Stimulated activated CD8-positive, alpha-beta memory T cell treated with anti-CD3 and anti-CD28 coated beads, Interleukin-12 subunit alpha, Interleukin-12 subunit beta, amount 100 ng/mL, for 4 hours (primary cell): ENCODE measurements around the gene LAMP1.
"Not testable (repeated sequence)": the region's sequence is repeated elsewhere in the genome, so short reads cannot be mapped to it uniquely, and the experiment has no call there.

Experiments used
- DNase-seq: peaks from one replicate; pipeline ENCODE4 v3.0.0-alpha.2; 2020; ENCODE audit warnings: low read depth

The LAMP1 gene

DNA sequence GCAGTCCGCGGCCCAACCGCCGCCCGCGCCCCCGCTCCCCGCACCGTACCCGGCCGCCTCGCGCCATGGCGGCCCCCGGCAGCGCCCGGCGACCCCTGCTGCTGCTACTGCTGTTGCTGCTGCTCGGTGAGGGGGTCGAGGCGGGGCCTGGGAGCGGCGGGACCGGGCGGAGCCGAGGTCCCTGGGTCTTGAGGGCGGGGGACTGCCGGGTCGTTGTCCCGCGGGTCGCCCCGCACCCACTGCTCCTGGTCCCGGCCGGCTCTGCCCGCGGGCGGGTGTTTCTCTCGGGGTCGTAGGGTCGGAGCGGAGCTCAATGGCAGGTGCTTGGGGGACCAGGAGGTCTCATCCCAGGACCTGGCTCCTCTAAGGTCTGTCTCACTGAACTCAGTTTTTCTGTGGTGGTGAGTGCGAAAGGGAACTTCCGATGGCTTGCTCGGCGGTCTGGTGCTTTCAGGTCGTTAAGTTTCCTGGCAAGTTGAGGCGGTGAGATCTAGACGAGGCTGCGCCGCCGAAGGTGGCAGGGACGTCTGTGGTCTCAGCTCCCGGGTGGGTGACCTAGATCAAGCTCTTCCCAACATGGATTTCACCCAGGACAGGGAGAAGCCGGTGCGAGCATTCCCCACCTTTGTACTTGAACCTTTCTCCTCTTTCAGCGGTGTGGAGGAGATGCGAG is 467 bp downstream of the LAMP1 start:
- DNase-seq, result peak; percentile 38

- no peak for DNase-seq
Measured at GRCh38 chr13:113298043-113298945, 1.3 kb downstream of the LAMP1 start.

DNA sequence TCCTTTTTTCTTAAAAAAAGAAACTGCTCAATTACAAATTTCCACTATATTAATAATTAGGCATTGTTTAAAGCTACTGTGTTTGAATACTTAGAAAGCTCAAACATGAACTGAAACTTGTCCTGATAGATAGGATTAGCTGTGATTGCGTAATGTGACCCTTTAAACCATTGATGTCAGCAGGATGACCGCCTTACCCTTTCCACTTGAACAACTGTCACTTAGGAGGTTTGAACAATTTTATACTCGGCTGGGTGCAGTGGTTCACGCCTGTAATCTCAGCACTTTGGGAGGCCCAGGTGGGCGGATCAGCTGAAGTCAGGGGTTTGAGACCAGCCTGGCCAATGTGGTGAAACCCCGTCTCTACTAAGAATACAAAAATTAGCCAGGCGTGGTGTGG is 2.9 kb downstream of the LAMP1 start:
- DNase-seq, result no peak

- DNase-seq, result no peak
Measured at GRCh38 chr13:113302986-113303385, 5.9 kb downstream of the LAMP1 start.

- no peak for DNase-seq
Measured at GRCh38 chr13:113304121-113304520, 7.1 kb downstream of the LAMP1 start.

DNA sequence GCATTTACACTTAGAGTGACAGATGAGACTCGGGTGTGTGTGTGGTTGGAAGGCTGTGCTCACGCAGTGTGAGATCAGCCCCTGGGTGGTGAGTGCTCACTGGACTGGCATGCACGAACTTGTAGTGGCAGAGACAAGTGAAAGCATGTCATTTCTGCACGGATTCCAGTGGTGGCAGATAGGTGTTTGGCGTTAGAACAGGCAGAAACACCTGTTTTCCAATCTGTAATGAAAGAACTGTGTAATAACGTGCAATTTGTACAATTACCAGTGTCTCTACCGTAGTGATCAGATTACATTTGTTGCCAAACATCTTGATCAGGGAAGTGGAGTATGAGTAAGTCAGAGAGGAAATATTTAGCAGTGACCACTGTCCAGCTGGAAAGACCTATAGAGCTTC is 8.2 kb downstream of the LAMP1 start:
- no peak for DNase-seq

GRCh38 chr13:113307491-113307890 is 10.5 kb downstream of the LAMP1 start:
- DNase-seq, result no peak

- no peak for DNase-seq
Measured at GRCh38 chr13:113309473-113309872, 12.4 kb downstream of the LAMP1 start.

GRCh38 chr13:113314112-113314511 is 17.1 kb downstream of the LAMP1 start:
- not testable (repeated sequence) for DNase-seq

GRCh38 chr13:113314895-113315470 is 17.9 kb downstream of the LAMP1 start:
- not testable (repeated sequence) for DNase-seq

DNA sequence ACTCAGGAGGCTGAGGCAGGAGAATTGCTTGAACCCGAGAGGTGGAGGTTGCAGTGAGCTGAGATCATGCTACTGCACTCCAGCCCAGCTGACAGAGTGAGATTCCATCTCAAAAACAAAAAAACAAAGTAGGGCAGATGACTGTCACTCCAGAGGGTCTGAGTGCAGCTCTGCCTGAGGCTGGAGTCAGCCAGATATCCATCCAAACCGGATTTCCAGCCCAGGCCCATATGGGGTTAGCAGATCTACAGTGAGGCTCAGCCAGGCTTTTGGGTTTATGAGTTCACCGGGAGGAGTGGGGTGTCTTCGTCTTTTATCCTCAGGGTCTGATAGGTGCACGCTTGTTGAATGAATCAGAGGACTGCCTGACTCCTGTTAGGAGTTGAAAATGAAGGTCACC is 19.0 kb downstream of the LAMP1 start:
- no peak for DNase-seq

DNA sequence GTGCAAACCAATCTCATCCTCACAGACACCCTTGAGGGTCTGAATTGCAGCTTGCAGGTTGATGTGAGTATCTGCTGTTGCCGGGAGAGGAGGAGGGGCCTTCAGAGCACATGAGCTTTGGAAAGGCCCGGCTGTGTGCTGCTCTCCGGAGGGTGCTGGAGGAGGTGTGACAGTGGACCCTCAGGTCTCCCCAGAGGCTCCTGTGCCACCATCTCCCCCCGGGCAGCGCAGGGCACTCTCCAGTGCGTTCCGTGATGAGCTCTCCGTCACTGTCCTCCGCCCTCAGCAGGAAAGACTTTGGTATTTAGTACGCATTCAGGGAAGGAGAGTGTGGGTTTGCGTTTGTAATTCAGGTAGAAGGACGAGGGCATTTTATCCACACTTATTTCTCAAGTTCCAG is 20.0 kb downstream of the LAMP1 start:
- DNase-seq, result no peak

DNA sequence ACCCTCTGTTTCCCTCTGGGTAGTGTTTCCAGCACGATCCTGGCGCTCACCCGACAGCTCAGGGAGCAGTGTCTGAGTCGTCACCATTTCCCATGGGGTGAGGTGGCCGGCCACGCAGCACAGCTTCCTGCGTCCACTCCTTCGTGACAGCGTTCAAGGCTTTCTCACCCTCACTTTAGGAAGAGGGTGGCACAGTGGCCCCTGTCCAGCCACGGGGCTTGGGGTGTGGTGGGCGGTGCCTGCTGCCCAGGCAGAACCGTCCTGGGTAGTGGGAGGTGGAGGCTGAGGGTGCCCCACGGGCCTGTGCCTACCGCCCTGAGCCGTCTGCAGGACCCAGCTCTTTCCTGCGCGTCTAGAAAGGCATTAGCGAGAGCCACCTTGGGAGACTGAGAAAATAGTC is 21.9 kb downstream of the LAMP1 start:
- no peak for DNase-seq

DNA sequence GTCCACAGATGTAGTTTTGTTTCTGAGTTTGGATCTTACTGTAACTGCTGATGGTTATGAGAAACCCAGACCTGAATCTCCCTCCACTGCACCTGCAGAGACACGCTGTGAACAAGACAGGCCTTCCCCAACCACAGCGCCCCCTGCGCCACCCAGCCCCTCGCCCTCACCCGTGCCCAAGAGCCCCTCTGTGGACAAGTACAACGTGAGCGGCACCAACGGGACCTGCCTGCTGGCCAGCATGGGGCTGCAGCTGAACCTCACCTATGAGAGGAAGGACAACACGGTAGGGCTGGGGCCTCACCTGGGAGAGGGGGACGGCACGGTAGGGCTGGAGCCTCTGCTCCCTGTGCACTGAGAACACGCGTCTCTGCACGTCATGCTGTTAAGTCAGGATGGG is 22.3 kb downstream of the LAMP1 start:
- no peak for DNase-seq

GRCh38 chr13:113320226-113320875 is 23.3 kb downstream of the LAMP1 start:
- no peak for DNase-seq

DNA sequence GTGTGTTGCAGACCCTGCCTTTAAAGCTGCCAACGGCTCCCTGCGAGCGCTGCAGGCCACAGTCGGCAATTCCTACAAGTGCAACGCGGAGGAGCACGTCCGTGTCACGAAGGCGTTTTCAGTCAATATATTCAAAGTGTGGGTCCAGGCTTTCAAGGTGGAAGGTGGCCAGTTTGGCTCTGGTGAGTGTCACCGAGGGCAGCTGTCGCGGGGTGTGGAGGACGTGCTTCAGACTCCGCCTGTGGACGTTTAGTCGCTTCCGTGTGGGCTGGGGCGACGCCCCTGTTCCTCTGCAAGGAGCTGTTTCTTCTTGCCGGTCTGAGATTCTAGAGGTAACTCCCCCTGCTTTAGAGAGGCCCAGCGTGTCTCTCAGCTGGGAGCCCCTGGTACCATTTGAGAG is 24.5 kb downstream of the LAMP1 start:
- DNase-seq, result no peak

DNA sequence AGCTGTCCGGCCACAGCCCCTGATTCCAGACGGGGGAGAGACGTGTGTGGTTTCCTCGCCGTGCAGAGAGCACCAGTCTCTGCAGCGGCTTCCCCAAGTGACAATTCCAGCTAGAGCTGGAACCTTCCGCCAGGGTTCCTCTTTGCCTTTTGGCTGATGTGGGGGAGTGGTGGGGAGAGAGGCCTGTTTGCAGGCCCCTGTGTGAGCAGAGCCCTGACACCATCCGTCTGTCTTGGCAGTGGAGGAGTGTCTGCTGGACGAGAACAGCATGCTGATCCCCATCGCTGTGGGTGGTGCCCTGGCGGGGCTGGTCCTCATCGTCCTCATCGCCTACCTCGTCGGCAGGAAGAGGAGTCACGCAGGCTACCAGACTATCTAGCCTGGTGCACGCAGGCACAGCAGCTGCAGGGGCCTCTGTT is 25.0 kb downstream of the LAMP1 start:
- no peak for DNase-seq

DNA sequence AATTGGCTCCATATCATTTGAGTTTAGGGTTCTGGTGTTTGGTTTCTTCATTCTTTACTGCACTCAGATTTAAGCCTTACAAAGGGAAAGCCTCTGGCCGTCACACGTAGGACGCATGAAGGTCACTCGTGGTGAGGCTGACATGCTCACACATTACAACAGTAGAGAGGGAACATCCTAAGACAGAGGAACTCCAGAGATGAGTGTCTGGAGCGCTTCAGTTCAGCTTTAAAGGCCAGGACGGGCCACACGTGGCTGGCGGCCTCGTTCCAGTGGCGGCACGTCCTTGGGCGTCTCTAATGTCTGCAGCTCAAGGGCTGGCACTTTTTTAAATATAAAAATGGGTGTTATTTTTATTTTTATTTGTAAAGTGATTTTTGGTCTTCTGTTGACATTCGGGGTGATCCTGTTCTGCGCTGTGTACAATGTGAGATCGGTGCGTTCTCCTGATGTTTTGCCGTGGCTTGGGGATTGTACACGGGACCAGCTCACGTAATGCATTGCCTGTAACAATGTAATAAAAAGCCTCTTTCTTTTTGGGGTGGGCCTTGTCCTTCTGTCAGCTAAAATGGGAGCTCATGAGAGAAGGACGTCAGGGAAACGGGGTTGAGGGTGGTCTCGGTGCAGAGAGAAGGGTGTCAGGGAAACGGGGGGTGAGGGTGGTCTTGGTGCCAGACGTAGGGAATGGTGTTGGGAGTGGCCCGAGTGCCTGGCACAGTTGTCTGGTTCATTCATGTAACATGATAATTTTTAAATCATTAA is 26.0 kb downstream of the LAMP1 start:
- DNase-seq, result no peak

- no peak for DNase-seq
Measured at GRCh38 chr13:113323869-113324268, 26.8 kb downstream of the LAMP1 start.

GRCh38 chr13:113324398-113324797 is 27.4 kb downstream of the LAMP1 start:
- no peak for DNase-seq

GRCh38 chr13:113325779-113326178 is 28.7 kb downstream of the LAMP1 start:
- DNase-seq, result no peak

DNA sequence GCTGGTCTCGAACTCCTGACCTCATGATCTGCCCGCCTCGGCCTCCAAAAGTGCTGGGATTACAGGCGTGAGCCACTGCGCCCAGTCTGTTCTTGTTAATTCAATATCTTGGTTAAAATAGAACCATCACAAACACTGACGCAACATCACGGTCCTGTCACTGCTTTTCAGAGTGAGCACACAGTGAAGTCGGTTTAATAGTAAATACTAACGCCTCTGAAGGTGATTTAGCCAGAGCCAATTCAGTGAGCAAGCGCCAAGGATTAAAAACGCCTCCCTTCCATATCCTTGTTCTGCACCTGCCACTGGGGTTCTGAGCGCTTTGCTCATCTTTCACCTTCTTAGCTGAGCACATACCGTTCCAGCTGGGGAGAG is 30.3 kb downstream of the LAMP1 start:
- no peak for DNase-seq
